ENCODE measurements around the gene MAP1B. TPM values are rescaled to one million over a fixed set of nuclear protein-coding genes. Genes with fewer than 3 reads are reported as not detected.

The MAP1B gene
- polyA plus RNA-seq, 3 donors = 0.02 TPM; not detected in 2

DNA sequence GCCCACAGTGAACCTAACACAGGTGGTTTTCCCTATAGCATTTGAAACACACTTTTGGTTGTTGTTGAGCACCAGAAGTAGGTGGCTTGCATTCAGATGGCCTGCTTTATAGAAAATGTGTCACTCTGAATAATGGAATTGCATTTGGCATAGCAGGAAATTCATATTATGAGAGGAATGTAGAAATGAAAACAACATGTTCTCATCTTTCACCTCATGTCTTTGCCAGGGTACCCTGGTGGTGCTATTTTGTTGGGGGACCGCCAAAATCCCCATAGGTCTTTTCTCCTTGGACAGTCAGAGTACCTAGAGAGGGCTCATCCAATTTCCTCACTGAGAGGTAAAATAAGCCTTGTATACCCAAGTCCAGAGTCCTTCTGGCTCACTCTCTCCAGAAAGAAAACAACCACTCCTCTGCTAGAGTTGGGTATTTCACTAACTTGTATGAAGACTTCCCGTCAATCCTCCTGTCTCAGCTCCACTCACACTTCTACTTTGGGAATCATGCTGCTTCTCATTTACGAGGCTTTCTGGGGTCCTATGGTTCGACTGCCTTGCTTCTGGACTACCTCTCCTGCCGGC is 145.4 kb downstream of the MAP1B start:
- peaks cover 16 to 18% of the 10 kb centered on the region in 2 donors for H3K36me3 Mint-ChIP-seq
- no peak overlapping the region for H3K4me3 ChIP-seq (replicated peaks in 1 of 3; ENCODE audit: low read depth in 2 of 3, low read length in 3 of 3)
- H3K4me3 Mint-ChIP-seq = no peak overlapping the region
- no peaks in the 10 kb centered on the region for H3K9me3 Mint-ChIP-seq
- H3K36me3 ChIP-seq (replicated peaks in 1 of 2; ENCODE audit: control insufficient read depth in 1 of 2, insufficient read depth in 2 of 2, low read length in 2 of 2) = peaks cover 6 to 7% of the 10 kb centered on the region in 2 donors
- no peak overlapping the region for H3K4me2 ChIP-seq (replicated peaks; ENCODE audit: extremely low read depth, low read length, poor library complexity, severe bottlenecking)
- no peaks in the 10 kb centered on the region for H3K27me3 Mint-ChIP-seq (ENCODE audit: low read depth in 3 of 3)
- DNase-seq = no peak
- H4K20me1 ChIP-seq (ENCODE audit: insufficient read depth, low read length) = no peaks in the 10 kb centered on the region
- TF ChIP-seq, protein P1, sequence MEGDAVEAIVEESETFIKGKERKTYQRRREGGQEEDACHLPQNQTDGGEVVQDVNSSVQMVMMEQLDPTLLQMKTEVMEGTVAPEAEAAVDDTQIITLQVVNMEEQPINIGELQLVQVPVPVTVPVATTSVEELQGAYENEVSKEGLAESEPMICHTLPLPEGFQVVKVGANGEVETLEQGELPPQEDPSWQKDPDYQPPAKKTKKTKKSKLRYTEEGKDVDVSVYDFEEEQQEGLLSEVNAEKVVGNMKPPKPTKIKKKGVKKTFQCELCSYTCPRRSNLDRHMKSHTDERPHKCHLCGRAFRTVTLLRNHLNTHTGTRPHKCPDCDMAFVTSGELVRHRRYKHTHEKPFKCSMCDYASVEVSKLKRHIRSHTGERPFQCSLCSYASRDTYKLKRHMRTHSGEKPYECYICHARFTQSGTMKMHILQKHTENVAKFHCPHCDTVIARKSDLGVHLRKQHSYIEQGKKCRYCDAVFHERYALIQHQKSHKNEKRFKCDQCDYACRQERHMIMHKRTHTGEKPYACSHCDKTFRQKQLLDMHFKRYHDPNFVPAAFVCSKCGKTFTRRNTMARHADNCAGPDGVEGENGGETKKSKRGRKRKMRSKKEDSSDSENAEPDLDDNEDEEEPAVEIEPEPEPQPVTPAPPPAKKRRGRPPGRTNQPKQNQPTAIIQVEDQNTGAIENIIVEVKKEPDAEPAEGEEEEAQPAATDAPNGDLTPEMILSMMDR (IDR thresholded peaks at IDR 0.05) = no peak
- H2AFZ ChIP-seq (ENCODE audit: insufficient read depth, low read depth, low read length, poor library complexity, severe bottlenecking) = no peak overlapping the region
- peaks cover 0 to 2% of the 10 kb centered on the region in 2 donors for H3K4me1 ChIP-seq (ENCODE audit: control insufficient read depth in 1 of 2, insufficient read depth in 2 of 2, low read length in 2 of 2)
- 100% methylated on average over 4 of the region's 5 CpGs for WGBS (ENCODE audit: insufficient coverage)
- H3K79me2 ChIP-seq (ENCODE audit: insufficient read depth, low read length) = no peaks in the 10 kb centered on the region
- H3K27ac ChIP-seq (ENCODE audit: low read depth in 1 of 2, low read length in 2 of 2) = no peak overlapping the region
- H3K27ac Mint-ChIP-seq = no peak overlapping the region
- H3K27me3 ChIP-seq (ENCODE audit: control insufficient read depth in 2 of 2, insufficient read depth in 2 of 2, low read length in 2 of 2) = no peaks in the 10 kb centered on the region
- H3K9me3 ChIP-seq (replicated peaks in 1 of 2; ENCODE audit: control insufficient read depth in 1 of 2, insufficient read depth in 1 of 2, low read length in 2 of 2) = no peaks in the 10 kb centered on the region
- H3K4me1 Mint-ChIP-seq = peaks cover 11% of the 10 kb centered on the region
- intact Hi-C loops (cut with micrococcal nuclease) = no loop called here
- H3K9ac ChIP-seq (ENCODE audit: insufficient read depth, low read length, poor library complexity, severe bottlenecking) = no peak overlapping the region

DNA sequence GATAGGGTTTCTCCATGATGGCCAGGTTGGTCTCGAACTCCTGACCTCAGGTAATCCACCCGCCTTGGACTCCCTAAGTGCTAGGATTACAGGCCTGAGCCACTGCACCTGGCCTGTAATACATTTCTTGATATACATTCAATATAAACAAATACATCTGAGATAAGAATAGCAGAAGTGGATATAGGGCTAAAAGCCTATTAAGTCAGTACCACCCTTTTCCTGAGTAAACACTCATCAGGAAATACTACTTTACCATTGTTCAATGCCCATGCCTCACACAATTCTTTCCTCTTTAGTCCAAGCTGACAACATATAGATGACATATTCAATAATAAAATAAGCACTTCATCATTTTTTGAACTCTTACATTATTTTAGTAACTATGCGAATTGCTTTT is 148.0 kb downstream of the MAP1B start:
- H3K9me3 Mint-ChIP-seq = no peaks in the 10 kb centered on the region
- Histone ChIP-seq H3K27me3 (ENCODE audit: control insufficient read depth in 2 of 2, insufficient read depth in 2 of 2, low read length in 2 of 2) (no peaks in the 10 kb centered on the region), H2AFZ (ENCODE audit: insufficient read depth, low read depth, low read length, poor library complexity, severe bottlenecking) (no peak overlapping the region), H3K9ac (ENCODE audit: insufficient read depth, low read length, poor library complexity, severe bottlenecking) (no peak overlapping the region), H3K79me2 (ENCODE audit: insufficient read depth, low read length) (no peaks in the 10 kb centered on the region), H3K4me2 (replicated peaks; ENCODE audit: extremely low read depth, low read length, poor library complexity, severe bottlenecking) (no peak overlapping the region), H4K20me1 (ENCODE audit: insufficient read depth, low read length) (no peaks in the 10 kb centered on the region), H3K27ac (ENCODE audit: low read depth in 1 of 2, low read length in 2 of 2) (no peak overlapping the region), H3K4me3 (replicated peaks in 1 of 3; ENCODE audit: low read depth in 2 of 3, low read length in 3 of 3) (no peak overlapping the region), H3K36me3 (replicated peaks in 1 of 2; ENCODE audit: control insufficient read depth in 1 of 2, insufficient read depth in 2 of 2, low read length in 2 of 2) (peaks cover 6 to 7% of the 10 kb centered on the region in 2 donors), H3K9me3 (replicated peaks in 1 of 2; ENCODE audit: control insufficient read depth in 1 of 2, insufficient read depth in 1 of 2, low read length in 2 of 2) (no peaks in the 10 kb centered on the region), H3K4me1 (ENCODE audit: control insufficient read depth in 1 of 2, insufficient read depth in 2 of 2, low read length in 2 of 2) (peaks cover 0 to 2% of the 10 kb centered on the region in 2 donors)
- peaks cover 16 to 22% of the 10 kb centered on the region in 2 donors for H3K36me3 Mint-ChIP-seq
- TF ChIP-seq, protein P1 (IDR thresholded peaks at IDR 0.05) = no peak
- H3K27me3 Mint-ChIP-seq (ENCODE audit: low read depth in 3 of 3) = no peaks in the 10 kb centered on the region
- WGBS (ENCODE audit: insufficient coverage) = no CpG with 5 or more reads among the region's 3 CpGs
- H3K4me1 Mint-ChIP-seq = peaks cover 11% of the 10 kb centered on the region
- intact Hi-C loops (cut with micrococcal nuclease) = no loop called here
- H3K4me3 Mint-ChIP-seq = no peak overlapping the region
- no peak overlapping the region for H3K27ac Mint-ChIP-seq
- no peak for DNase-seq
